GM18498 (cell line): ENCODE results near the gene DCAF4L1.

ENCODE experiments used
- ATAC-seq: cut with Tn5 transposase; IDR thresholded peaks from one replicate; pipeline ENCODE4 v1.9.1; 2021; ENCODE audit warnings: mild to moderate bottlenecking, moderate library complexity; ENCODE audit not compliant: unreplicated experiment

DCAF4L1 gene

GRCh38 chr4:41990365-41991111, 9.0 kb downstream of the DCAF4L1 start, which contains the start of gene SLC30A9:
SLC30A9 (plus strand) TSS chr4:41990530; CDS start chr4:41990652, 122 bp downstream.
- ATAC-seq, result peak; percentile 99

- no peak for ATAC-seq
These were observed 10.6 kb downstream of the DCAF4L1 start for GRCh38 chr4:41991916-41992767.

- no peak for ATAC-seq
These were observed 11.7 kb downstream of the DCAF4L1 start for GRCh38 chr4:41992967-41993857.

GRCh38 chr4:41994461-41994985, 13.0 kb downstream of the DCAF4L1 start:
- no peak for ATAC-seq

- ATAC-seq, result no peak
These were observed 16.5 kb downstream of the DCAF4L1 start for GRCh38 chr4:41998019-41998418.

GRCh38 chr4:41999321-41999720, 17.8 kb downstream of the DCAF4L1 start:
- ATAC-seq, result no peak

- no peak for ATAC-seq
These were observed 26.6 kb downstream of the DCAF4L1 start for GRCh38 chr4:42008011-42008786.

- no peak for ATAC-seq
These were observed 33.9 kb downstream of the DCAF4L1 start for GRCh38 chr4:42015438-42015837.

GRCh38 chr4:42018451-42018850, 36.9 kb downstream of the DCAF4L1 start:
- ATAC-seq, result no peak
